Parathyroid adenoma (tissue), 2 donors: ENCODE measurements around the gene TEX19.
A peak's percentile ranks its signal among the peaks of the same experiment; 100 is the strongest.

Experiments used
- H2AFZ ChIP-seq: fragments of 300-600 bp; sonication (generic); one replicate; pipeline ENCODE4 v1.7.0; 2017; ENCODE audit warnings: antibody characterized with exemption, mild to moderate bottlenecking
- H3K27ac ChIP-seq: fragments of 300-600 bp; sonication (generic); one replicate; pipeline ENCODE4 v1.7.0; 2017
- H3K27me3 ChIP-seq: fragments of 300-600 bp; sonication (generic); one replicate; pipeline ENCODE4 v1.7.0; 2017; ENCODE audit warnings: low read length; ENCODE audit not compliant: control insufficient read depth, insufficient read depth
- H3K36me3 ChIP-seq: fragments of 300-600 bp; sonication (generic); one replicate; pipeline ENCODE4 v1.7.0; 2017; ENCODE audit warnings: low read length; ENCODE audit not compliant: control insufficient read depth, insufficient read depth
- H3K4me1 ChIP-seq: fragments of 300-600 bp; sonication (generic); one replicate; pipeline ENCODE4 v1.7.0; 2017; ENCODE audit warnings: control low read depth
- H3K4me2 ChIP-seq: fragments of 300-600 bp; sonication (generic); one replicate; pipeline ENCODE4 v1.7.0; 2017; ENCODE audit warnings: low read length
- H3K4me3 ChIP-seq: fragments of 300-600 bp; sonication (generic); one replicate; pipeline ENCODE4 v1.7.0; 2017; ENCODE audit warnings: low read depth, low read length
- H3K79me2 ChIP-seq: fragments of 300-600 bp; sonication (generic); one replicate; pipeline ENCODE4 v1.7.0; 2017; ENCODE audit warnings: control low read depth
- H3K9ac ChIP-seq: fragments of 300-600 bp; sonication (generic); one replicate; pipeline ENCODE4 v1.7.0; 2017; ENCODE audit warnings: mild to moderate bottlenecking
- H3K9me3 ChIP-seq: fragments of 300-600 bp; sonication (generic); one replicate; pipeline ENCODE4 v1.7.0; 2017; ENCODE audit warnings: low read length; ENCODE audit not compliant: control insufficient read depth
- TF ChIP-seq, protein P1 (sequence below): fragments of 300-600 bp; sonication (generic); IDR thresholded peaks from one replicate; pipeline ENCODE4 v1.7.0; 2017; ENCODE audit warnings: antibody characterized with exemption, mild to moderate bottlenecking
- donor health status: primary hyperparathyroidism.

The TEX19 gene, protein sequence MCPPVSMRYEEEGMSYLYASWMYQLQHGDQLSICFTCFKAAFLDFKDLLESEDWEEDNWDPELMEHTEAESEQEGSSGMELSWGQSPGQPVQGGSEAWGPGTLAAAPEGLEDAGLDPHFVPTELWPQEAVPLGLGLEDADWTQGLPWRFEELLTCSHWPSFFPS

DNA sequence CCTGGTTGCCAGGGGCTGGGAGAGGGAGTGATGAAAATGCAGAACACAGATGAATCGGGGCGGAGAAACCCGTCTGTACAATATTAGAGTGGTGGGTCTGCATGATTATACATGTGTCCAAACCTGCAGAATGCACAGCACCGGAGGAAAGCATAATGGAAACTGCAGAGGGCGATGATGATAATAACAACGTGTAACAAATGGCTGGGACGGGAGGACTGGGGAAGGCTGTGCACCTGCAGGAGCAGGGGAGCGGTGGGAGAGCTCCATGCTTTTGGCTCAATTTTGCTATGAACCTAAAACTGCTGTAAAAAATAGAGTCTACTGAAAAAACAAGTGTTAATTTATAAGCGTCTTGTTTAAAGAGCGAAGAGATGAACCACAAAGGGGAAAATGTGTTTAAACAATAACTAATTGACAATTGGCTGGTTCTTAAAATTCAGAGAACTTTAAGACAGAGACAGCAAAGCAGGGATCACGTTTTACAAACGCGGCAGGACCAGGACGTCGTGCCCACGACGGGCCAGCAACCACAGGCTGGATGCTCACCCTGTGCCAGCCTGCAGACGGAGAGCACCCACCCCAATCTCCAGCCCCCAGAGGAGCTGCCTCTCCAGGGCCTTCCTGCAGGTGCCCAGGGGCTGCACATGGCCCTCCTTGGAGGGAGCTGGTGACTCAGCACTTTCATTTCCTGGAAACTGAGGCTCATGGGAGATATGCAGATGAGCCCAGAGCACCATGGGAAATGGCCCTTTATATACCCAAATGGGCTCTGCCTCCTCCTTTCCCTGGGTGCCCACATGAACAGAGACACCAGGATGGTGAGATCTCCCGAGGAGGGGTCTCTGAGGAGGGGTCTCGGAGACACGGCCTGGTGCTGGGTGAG is at the start of gene TEX19:
TEX19 (plus strand) TSS at position 783 of the 886 bp plus-strand sequence. CDS start 2,904 bp downstream, outside the sequence.
- Histone ChIP-seq H3K4me1 (no peaks in the 10 kb centered on the region), H3K36me3 (no peaks in the 10 kb centered on the region), H3K79me2 (no peaks in the 10 kb centered on the region), H3K27me3 (no peaks in the 10 kb centered on the region), H3K9ac (no peak within 1 kb of the TSS), H3K9me3 (no peaks in the 10 kb centered on the region), H3K27ac (no peak within 1 kb of the TSS), H3K4me2 (no peak within 1 kb of the TSS), H3K4me3 (no peak within 1 kb of the TSS), H2AFZ (peak within 1 kb of the TSS; percentile 11)
- TF ChIP-seq, protein P1, sequence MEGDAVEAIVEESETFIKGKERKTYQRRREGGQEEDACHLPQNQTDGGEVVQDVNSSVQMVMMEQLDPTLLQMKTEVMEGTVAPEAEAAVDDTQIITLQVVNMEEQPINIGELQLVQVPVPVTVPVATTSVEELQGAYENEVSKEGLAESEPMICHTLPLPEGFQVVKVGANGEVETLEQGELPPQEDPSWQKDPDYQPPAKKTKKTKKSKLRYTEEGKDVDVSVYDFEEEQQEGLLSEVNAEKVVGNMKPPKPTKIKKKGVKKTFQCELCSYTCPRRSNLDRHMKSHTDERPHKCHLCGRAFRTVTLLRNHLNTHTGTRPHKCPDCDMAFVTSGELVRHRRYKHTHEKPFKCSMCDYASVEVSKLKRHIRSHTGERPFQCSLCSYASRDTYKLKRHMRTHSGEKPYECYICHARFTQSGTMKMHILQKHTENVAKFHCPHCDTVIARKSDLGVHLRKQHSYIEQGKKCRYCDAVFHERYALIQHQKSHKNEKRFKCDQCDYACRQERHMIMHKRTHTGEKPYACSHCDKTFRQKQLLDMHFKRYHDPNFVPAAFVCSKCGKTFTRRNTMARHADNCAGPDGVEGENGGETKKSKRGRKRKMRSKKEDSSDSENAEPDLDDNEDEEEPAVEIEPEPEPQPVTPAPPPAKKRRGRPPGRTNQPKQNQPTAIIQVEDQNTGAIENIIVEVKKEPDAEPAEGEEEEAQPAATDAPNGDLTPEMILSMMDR = no peak

DNA sequence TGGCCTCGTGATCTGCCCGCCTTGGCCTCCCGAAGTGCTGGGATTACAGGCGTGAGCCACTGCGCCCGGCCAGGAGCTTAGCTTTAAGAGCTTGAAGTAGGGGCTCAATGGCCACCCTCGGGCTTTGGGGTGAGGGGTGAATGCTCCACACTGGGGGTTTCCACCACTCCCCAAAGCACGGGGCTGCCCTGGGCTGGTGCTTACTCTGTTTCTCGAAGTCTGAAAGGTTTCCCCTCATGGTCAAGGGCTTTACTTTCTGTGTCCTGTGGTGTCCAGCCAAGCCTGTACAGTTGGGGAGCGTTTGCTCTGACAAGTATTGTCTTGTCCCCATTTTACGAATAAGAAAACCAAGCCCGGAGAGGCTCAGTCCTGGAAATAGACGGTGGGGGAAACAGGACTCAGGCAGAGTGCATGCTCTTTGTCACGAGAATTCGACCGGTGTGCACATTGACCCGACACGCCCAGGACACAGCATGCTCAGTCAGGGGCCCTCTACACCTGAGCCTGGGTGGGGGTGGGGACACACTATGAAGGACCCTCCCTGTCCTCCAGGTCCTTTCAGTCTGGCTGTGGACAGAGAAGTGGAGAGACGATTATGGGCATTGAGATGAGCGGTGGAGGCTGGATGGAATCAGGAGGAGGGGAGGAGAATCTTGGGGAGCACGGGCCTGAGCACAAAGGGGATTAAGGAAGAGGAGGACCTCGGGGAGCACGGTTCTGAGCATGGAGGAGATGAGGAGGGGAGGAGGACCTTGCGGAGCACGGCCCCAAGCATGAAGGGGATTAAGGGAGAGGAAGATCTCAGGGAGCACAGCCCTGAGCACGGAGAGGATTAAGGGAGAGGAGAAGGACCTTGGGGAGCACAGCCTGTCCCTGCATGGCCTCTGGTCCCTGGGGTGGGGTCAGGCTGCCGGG is 49.1 kb upstream of the TEX19 start:
- H3K9ac ChIP-seq = no peak overlapping the region
- no peak overlapping the region for H3K27ac ChIP-seq
- no peak overlapping the region for H3K4me3 ChIP-seq
- no peaks in the 10 kb centered on the region for H3K79me2 ChIP-seq
- no peak overlapping the region for H3K4me2 ChIP-seq
- no peaks in the 10 kb centered on the region for H3K36me3 ChIP-seq
- H3K9me3 ChIP-seq = no peaks in the 10 kb centered on the region
- H2AFZ ChIP-seq = no peak overlapping the region
- H3K4me1 ChIP-seq = peaks cover 2% of the 10 kb centered on the region
- H3K27me3 ChIP-seq = no peaks in the 10 kb centered on the region
- TF ChIP-seq, protein P1 = no peak

DNA sequence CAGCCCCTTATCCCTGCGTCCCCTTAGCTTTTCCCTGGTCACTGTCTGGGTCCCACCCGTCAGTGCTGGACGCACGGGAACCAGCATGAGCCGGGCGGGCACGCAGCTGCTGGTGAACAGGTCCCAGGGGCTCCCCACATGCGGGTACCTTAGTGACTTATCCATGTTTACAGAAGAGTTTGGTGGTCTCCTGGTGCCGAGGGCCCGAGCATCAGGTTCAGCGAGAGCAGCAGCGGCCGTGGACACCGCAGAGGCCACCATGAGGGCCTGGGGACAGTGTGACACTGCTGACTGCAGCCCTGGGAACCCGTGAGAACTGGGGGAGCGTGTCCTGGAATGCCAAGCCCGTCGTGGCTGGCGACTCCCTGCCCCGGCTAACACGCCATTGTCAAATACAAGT is 48.2 kb upstream of the TEX19 start:
- Histone ChIP-seq H3K9ac (no peak overlapping the region), H3K36me3 (no peaks in the 10 kb centered on the region), H3K79me2 (no peaks in the 10 kb centered on the region), H3K4me3 (no peak overlapping the region), H2AFZ (no peak overlapping the region), H3K4me2 (no peak overlapping the region), H3K4me1 (peaks cover 2% of the 10 kb centered on the region), H3K27me3 (peaks cover 3% of the 10 kb centered on the region), H3K27ac (no peak overlapping the region), H3K9me3 (no peaks in the 10 kb centered on the region)
- TF ChIP-seq, protein P1 = no peak

DNA sequence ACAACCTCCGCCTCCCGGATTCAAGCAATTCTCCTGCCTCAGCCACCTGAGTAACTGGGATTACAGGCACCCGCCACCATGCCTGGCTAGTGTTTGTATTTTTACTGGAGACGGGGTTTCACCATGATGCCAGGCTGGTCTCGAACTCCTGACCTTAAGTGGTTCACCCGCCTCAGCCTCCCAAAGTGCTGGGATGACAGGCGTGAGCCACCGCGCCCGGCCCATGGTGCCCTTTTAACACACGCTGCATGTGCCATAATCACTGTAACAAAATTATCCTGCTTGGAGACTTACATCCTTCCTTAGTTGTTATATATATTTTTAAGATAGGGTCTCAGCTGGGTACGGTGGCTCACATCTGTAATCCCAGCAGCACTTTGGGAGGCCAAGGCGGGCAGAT is 47.1 kb upstream of the TEX19 start:
- TF ChIP-seq, protein P1 = no peak
- Histone ChIP-seq H3K9me3 (no peaks in the 10 kb centered on the region), H3K27me3 (peaks cover 4% of the 10 kb centered on the region)

More for the DNA sequence above, 47.1 kb upstream of the TEX19 start:
- H3K4me1 ChIP-seq = peaks cover 5% of the 10 kb centered on the region
- no peaks in the 10 kb centered on the region for H3K36me3 ChIP-seq
- H2AFZ ChIP-seq = no peak overlapping the region
- no peak overlapping the region for H3K27ac ChIP-seq
- no peak overlapping the region for H3K4me2 ChIP-seq
- H3K9ac ChIP-seq = no peak overlapping the region
- H3K79me2 ChIP-seq = no peaks in the 10 kb centered on the region
- H3K4me3 ChIP-seq = no peak overlapping the region
